PC-3 (cell line): ENCODE results near the gene TRPC4AP. TPM values are rescaled to one million over a fixed set of nuclear protein-coding genes. Genes with fewer than 3 reads are reported as not detected.

Experiments used
- ATAC-seq: fragments of 200-7000 bp; cut with Tn5 transposase; 2 replicates; pipeline ENCODE4 v1.9.1; 2020; ENCODE audit warnings: mild to moderate bottlenecking, moderate library complexity
- BruUV-seq: library from RNA; stranded (reverse); fragments of 400-500 nt; replicated peaks from 2 replicates; lab custom pipeline; 2021; lab: Mats Ljungman, UMichigan
- CTCF ChIA-PET: fragments of 300-600 bp; sonication (Branson Sonifier 250); formaldehyde crosslinking; loops from one replicate; lab custom pipeline; 2022; ENCODE audit warnings: antibody characterized with exemption; lab: Charles Lee
- POLR2A ChIA-PET: fragments of 300-600 bp; sonication (Branson Sonifier 250); formaldehyde crosslinking; loops from one replicate; lab custom pipeline; 2022; ENCODE audit warnings: antibody characterized with exemption; ENCODE audit not compliant: unreplicated experiment; lab: Charles Lee
- DNase-seq: peaks from one replicate; pipeline ENCODE4 v3.0.0-alpha.2; 2015
- H2AFZ ChIP-seq: fragments of 300-600 bp; sonication (generic); 2 replicates; pipeline ENCODE4 v1.6.0; 2016; ENCODE audit warnings: antibody characterized with exemption, low read length
- H3F3A ChIP-seq: fragments of 300-600 bp; sonication (generic); one replicate; pipeline ENCODE4 v1.6.0; 2017; ENCODE audit warnings: antibody characterized with exemption, low read length, control low read depth, mild to moderate bottlenecking; ENCODE audit not compliant: unreplicated experiment
- H3K27ac ChIP-seq: fragments of 300-600 bp; sonication (generic); 2 replicates; pipeline ENCODE4 v1.5.1; 2016; ENCODE audit warnings: mild to moderate bottlenecking, low read length
- H3K27me3 ChIP-seq: fragments of 300-600 bp; sonication (generic); 2 replicates; pipeline ENCODE4 v1.6.1; 2016; ENCODE audit warnings: low read length, mixed read lengths
- H3K36me3 ChIP-seq: fragments of 300-600 bp; sonication (generic); 2 replicates; pipeline ENCODE4 v1.6.1; 2016; ENCODE audit warnings: low read depth, mixed run types, low read length, mixed read lengths
- H3K4me1 ChIP-seq: fragments of 300-600 bp; sonication (generic); 2 replicates; pipeline ENCODE4 v1.5.1; 2016; ENCODE audit warnings: low read length; ENCODE audit not compliant: insufficient read depth
- H3K4me2 ChIP-seq: fragments of 300-600 bp; sonication (generic); 2 replicates; pipeline ENCODE4 v1.6.0; 2016; ENCODE audit warnings: low read length
- H3K4me3 ChIP-seq: fragments of 300-600 bp; sonication (generic); 2 replicates; pipeline ENCODE4 v1.5.1; 2016; ENCODE audit warnings: mild to moderate bottlenecking, low read length, mixed read lengths
- H3K79me2 ChIP-seq: fragments of 300-600 bp; sonication (generic); 2 replicates; pipeline ENCODE4 v1.6.1; 2017; ENCODE audit warnings: low read length, mixed read lengths
- H3K9ac ChIP-seq: fragments of 300-600 bp; sonication (generic); 2 replicates; pipeline ENCODE4 v1.6.0; 2016; ENCODE audit warnings: mild to moderate bottlenecking, low read length
- H3K9me2 ChIP-seq: fragments of 300-600 bp; sonication (generic); replicated peaks from 2 replicates; pipeline ENCODE4 v1.6.1; 2016; ENCODE audit warnings: mixed run types, low read length, mixed read lengths
- H3K9me3 ChIP-seq: fragments of 300-600 bp; sonication (generic); 2 replicates; pipeline ENCODE4 v1.6.1; 2016; ENCODE audit warnings: low read length, mixed read lengths
- H4K20me1 ChIP-seq: fragments of 300-600 bp; sonication (generic); 2 replicates; pipeline ENCODE4 v1.6.1; 2016; ENCODE audit warnings: low read length, mixed read lengths
- EZH2 ChIP-seq: fragments of 300-600 bp; sonication (generic); IDR thresholded peaks from one replicate; pipeline ENCODE4 v1.6.1; 2017; ENCODE audit warnings: antibody characterized with exemption, mild to moderate bottlenecking, low read length; ENCODE audit not compliant: unreplicated experiment
- EZH2phosphoT487 ChIP-seq: fragments of 300-600 bp; sonication (generic); IDR thresholded peaks from 2 replicates; pipeline ENCODE4 v1.6.1; 2018; ENCODE audit warnings: mild to moderate bottlenecking, antibody characterized with exemption, low read length, borderline replicate concordance
- intact Hi-C: fragments of 100-400 bp; cut with micrococcal nuclease; formaldehyde crosslinking; loops from 2 replicates; pipeline ENCODE4 v1.9.0; 2023
- total RNA-seq: library from RNA; depleted of rRNA; stranded (reverse); fragments of >200 nt; gene quantifications from 2 replicates; pipeline ENCODE4 v1.2.3, GENCODE V29; 2014
- TF ChIP-seq, protein P1 (sequence below): fragments of 300-600 bp; sonication (generic); conservative IDR thresholded peaks from 2 replicates; pipeline ENCODE4 v1.5.1; 2017; ENCODE audit warnings: antibody characterized with exemption, low read depth, mild to moderate bottlenecking, low read length

TRPC4AP gene
- total RNA-seq, 1 experiment from 2014 or later = 46.9 TPM

DNA sequence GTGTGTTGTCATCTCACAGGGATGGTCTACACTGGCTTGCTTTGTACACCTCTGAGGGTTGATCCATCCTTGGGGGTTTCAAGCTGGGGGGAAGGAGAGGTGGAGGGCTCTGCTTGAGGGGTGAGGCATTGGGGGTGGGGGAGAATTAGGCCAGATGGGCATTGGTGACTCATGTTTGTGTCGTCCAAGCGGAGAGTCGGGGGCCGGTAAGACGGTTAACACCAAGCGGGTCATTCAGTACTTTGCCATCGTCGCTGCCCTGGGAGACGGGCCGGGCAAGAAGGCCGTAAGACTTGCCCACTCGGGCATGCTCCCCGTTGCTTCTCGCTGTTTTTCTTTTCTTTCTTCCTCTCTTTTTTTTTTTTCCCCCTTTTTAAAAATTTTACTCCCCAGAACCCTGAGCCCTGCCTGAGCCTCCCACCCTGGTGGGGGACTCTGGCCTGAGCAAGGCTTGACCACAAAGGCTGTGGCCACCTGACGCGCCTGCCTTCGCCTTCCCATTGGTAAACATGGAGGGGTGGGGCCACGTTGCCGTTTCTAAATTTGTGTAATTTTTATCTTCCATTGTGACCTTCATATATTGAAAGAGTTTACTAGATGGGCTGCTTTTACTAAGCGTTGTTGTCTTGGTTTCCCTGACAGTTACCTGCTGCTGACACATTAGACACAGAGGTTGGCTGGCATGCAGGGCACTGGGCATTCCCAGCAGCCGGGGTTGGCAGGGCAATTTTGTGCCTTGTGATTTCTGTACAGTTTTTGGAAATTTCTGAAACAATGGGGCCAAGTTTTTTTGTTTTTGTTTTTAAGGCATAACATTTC, 110.1 kb downstream of the TRPC4AP start:
- TF ChIP-seq EZH2phosphoT487 = no peak
- TF ChIP-seq, protein P1, sequence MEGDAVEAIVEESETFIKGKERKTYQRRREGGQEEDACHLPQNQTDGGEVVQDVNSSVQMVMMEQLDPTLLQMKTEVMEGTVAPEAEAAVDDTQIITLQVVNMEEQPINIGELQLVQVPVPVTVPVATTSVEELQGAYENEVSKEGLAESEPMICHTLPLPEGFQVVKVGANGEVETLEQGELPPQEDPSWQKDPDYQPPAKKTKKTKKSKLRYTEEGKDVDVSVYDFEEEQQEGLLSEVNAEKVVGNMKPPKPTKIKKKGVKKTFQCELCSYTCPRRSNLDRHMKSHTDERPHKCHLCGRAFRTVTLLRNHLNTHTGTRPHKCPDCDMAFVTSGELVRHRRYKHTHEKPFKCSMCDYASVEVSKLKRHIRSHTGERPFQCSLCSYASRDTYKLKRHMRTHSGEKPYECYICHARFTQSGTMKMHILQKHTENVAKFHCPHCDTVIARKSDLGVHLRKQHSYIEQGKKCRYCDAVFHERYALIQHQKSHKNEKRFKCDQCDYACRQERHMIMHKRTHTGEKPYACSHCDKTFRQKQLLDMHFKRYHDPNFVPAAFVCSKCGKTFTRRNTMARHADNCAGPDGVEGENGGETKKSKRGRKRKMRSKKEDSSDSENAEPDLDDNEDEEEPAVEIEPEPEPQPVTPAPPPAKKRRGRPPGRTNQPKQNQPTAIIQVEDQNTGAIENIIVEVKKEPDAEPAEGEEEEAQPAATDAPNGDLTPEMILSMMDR = no peak
- TF ChIP-seq EZH2 = no peak
- CTCF ChIA-PET = no interaction called here
- intact Hi-C loops = no loop called here
- no peak for DNase-seq
- Histone ChIP-seq H3K4me1 (peaks cover 5% of the 10 kb centered on the region), H3K4me3 (no peak overlapping the region), H3F3A (no peaks in the 10 kb centered on the region), H3K27ac (no peak overlapping the region), H3K27me3 (no peaks in the 10 kb centered on the region), H3K4me2 (no peak overlapping the region), H3K36me3 (no peaks in the 10 kb centered on the region), H3K9me3 (no peaks in the 10 kb centered on the region), H3K79me2 (no peaks in the 10 kb centered on the region), H4K20me1 (no peaks in the 10 kb centered on the region), H3K9me2 (no peaks in the 10 kb centered on the region), H3K9ac (no peak overlapping the region), H2AFZ (no peak overlapping the region)
- no peak for ATAC-seq
- POLR2A ChIA-PET = no interaction called here
- BruUV-seq = no TSS peak

DNA sequence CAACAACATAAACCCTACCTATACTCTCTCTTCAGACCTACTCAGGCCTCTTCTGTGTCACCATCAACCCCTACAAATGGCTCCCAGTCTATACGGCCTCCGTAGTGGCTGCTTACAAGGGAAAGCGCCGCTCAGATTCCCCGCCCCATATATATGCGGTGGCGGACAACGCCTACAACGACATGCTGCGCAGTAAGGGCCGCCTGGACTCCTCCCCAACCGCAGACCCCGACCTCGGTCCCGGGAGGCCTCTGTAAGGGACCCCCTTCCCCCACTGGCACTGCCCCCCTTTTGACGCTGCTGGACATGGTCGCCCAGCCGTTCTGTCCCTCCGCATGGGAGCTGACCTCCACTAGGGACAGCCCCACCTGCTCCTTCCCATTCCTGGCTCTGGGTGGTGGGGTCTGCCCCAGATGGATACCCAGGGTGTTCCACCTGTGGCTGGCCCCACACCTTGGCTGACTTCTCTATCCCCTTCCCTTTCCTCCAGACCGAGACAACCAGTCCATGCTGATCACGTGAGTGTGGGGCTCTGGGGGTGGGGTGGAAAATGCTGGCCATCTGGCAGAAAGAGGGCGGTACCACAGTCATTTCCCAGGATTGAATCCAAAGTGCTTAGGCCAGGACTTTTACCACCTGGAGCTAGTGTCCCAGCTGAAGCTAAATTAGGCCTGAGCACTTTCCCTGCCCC, 111.9 kb downstream of the TRPC4AP start:
- no peaks in the 10 kb centered on the region for H3K9me2 ChIP-seq
- H3K27ac ChIP-seq = no peak overlapping the region
- intact Hi-C loops = no loop called here
- no peaks in the 10 kb centered on the region for H3K36me3 ChIP-seq
- BruUV-seq = no TSS peak
- H3K4me1 ChIP-seq = peaks cover 5% of the 10 kb centered on the region
- H3K9ac ChIP-seq = no peak overlapping the region
- POLR2A ChIA-PET = no interaction called here
- no peaks in the 10 kb centered on the region for H3F3A ChIP-seq
- H3K9me3 ChIP-seq = no peaks in the 10 kb centered on the region
- no peak overlapping the region for H3K4me2 ChIP-seq
- no peak for TF ChIP-seq EZH2
- TF ChIP-seq, protein P1 = no peak
- TF ChIP-seq EZH2phosphoT487 = no peak
- H3K4me3 ChIP-seq = no peak overlapping the region
- no peak for ATAC-seq
- no peak overlapping the region for H2AFZ ChIP-seq
- no peak for DNase-seq
- no peaks in the 10 kb centered on the region for H4K20me1 ChIP-seq
- no peaks in the 10 kb centered on the region for H3K27me3 ChIP-seq
- H3K79me2 ChIP-seq = no peaks in the 10 kb centered on the region
- CTCF ChIA-PET = no interaction called here
